NCI-H2227 (cell line): ENCODE results near the gene WWC2.
"Not testable (repeated sequence)": the region's sequence is repeated elsewhere in the genome, so short reads cannot be mapped to it uniquely, and the experiment has no call there.

ENCODE experiments used
- DNase-seq: peaks from one replicate; lab custom pipeline; 2025; ENCODE audit not compliant: unreplicated experiment; lab: John Stamatoyannopoulos, UW

Gene WWC2

GRCh38 chr4:183171484-183172267, 72.6 kb downstream of the WWC2 start:
- DNase-seq = no peak

- no peak for DNase-seq
Observed at GRCh38 chr4:183172881-183173280, 73.8 kb downstream of the WWC2 start.

- no peak for DNase-seq
Observed at GRCh38 chr4:183173580-183174526, 74.8 kb downstream of the WWC2 start.

- no peak for DNase-seq
Observed at GRCh38 chr4:183175631-183176232, 76.7 kb downstream of the WWC2 start.

- DNase-seq = no peak
Observed at GRCh38 chr4:183177001-183177400, 77.9 kb downstream of the WWC2 start.

GRCh38 chr4:183178201-183178600, 79.1 kb downstream of the WWC2 start:
- DNase-seq = no peak

- DNase-seq = no peak
Observed at GRCh38 chr4:183180096-183180495, 81.0 kb downstream of the WWC2 start.

- no peak for DNase-seq
Observed at GRCh38 chr4:183180621-183181020, 81.6 kb downstream of the WWC2 start.

- DNase-seq = no peak
Observed at GRCh38 chr4:183181081-183181480, 82.0 kb downstream of the WWC2 start.

- no peak for DNase-seq
Observed at GRCh38 chr4:183182873-183183725, 84.0 kb downstream of the WWC2 start.

GRCh38 chr4:183183906-183184535, 85.0 kb downstream of the WWC2 start:
- no peak for DNase-seq

- no peak for DNase-seq
Observed at GRCh38 chr4:183185018-183185417, 86.0 kb downstream of the WWC2 start.

- DNase-seq = no peak
Observed at GRCh38 chr4:183185559-183185958, 86.5 kb downstream of the WWC2 start.

GRCh38 chr4:183186813-183187212, 87.8 kb downstream of the WWC2 start:
- no peak for DNase-seq

- DNase-seq = no peak
Observed at GRCh38 chr4:183190900-183191527, 92.0 kb downstream of the WWC2 start.

GRCh38 chr4:183191630-183192029, 92.6 kb downstream of the WWC2 start:
- no peak for DNase-seq

- DNase-seq = no peak
Observed at GRCh38 chr4:183192571-183192970, 93.5 kb downstream of the WWC2 start.

GRCh38 chr4:183193730-183194338, 94.8 kb downstream of the WWC2 start:
- not testable (repeated sequence) for DNase-seq

- DNase-seq = no peak
Observed at GRCh38 chr4:183195534-183195933, 96.5 kb downstream of the WWC2 start.
